ENCODE data around the gene UGDH.
"Not testable (repeated sequence)": the region's sequence is repeated elsewhere in the genome, so short reads cannot be mapped to it uniquely, and the experiment has no call there.

Gene UGDH

DNA sequence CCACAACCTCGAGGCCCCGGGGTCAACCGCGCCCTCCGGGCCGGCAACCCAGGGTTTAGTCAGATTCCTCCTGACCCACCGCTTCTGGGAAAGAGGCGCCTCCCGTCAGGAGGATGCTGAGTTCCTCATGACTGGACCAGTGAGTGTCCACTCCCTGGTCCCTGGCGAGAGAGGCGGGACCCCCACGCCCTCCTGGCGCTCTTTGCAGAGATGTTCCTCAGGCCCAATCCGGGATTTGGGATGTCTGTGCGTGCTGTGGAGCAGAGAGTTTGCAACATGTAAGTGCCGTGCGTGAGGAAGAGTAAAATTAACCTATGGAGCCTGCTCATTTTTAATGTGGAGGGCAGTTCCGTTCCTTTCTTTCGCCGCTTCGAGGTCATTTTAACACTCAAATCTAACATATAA, 824 bp upstream of the UGDH start:
- DNase-seq = no peak

- no peak for DNase-seq
Measured at GRCh38 chr4:39526765-39527295, 409 bp downstream of the UGDH start.

- DNase-seq = no peak
Measured at GRCh38 chr4:39525822-39526690, 1.2 kb downstream of the UGDH start.

- DNase-seq = no peak
Measured at GRCh38 chr4:39524161-39524957, 2.9 kb downstream of the UGDH start.

DNA sequence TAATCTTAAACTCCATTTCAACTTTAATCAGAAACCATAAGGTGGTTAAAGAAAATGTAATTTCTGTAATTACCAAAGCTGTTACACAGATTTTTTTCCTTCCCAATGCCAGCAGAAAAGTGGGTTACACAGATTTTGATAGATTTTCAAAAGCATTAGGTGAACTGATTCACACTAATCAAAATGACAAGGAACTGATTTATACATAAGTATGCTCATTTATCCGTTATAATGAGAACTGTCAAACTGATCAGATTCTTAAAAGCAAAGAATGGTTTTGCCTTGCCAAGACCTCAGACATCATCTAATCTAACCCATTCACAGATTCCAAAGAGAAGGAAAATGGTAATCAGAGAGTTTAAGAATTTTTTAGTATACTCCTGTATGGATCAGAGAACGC, 5.2 kb downstream of the UGDH start:
- DNase-seq = no peak

DNA sequence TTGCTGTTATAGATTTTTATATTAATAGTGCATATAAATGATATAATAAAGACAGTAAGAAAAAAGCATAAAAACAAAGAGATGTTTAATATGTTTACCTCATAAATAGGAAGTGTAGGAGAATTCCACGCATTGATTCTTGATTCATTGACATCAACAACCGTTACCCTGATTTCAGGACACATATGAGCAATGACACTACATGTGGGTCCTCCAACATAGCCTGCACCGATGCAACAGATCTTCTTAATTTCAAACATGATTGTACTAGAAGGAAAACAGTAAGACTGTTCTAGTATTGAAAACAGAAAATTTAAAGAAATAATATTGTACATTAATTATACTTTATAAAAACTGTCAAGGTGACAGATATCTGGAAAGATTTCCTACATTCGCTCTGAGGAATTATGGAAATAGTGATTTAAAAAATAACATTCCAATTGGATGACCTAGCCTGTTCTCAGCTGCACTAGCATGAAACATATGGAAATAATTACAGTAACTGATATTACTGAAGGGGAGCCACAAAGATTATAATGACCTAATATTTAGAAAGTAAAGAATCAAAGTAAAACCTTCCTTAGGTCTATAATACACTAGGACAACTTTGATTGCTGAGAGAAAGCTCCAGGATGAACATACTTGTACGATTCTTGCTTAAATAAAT, 5.9 kb downstream of the UGDH start:
- DNase-seq = peak; percentile 83

DNA sequence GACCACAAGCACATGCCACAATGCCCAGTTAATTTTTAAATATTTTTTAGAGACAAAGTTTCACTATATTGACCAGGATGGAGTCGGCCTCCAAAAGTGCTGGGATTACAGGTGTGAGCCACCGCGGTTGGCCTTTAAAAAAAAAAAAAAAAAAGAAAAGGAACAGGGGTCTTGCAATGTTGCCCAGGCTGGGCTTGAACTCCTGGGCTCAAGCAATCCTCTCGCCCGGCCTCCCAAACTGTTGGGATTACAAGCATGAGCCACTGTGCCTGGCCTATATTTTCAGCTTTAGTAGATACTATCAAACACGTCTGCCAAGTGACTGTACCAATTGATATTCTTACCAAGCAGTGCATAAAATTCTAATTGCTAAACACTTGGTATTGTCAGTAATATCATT, 8.8 kb downstream of the UGDH start:
- no peak for DNase-seq

GRCh38 chr4:39516407-39516966, 10.8 kb downstream of the UGDH start:
- DNase-seq = no peak

DNA sequence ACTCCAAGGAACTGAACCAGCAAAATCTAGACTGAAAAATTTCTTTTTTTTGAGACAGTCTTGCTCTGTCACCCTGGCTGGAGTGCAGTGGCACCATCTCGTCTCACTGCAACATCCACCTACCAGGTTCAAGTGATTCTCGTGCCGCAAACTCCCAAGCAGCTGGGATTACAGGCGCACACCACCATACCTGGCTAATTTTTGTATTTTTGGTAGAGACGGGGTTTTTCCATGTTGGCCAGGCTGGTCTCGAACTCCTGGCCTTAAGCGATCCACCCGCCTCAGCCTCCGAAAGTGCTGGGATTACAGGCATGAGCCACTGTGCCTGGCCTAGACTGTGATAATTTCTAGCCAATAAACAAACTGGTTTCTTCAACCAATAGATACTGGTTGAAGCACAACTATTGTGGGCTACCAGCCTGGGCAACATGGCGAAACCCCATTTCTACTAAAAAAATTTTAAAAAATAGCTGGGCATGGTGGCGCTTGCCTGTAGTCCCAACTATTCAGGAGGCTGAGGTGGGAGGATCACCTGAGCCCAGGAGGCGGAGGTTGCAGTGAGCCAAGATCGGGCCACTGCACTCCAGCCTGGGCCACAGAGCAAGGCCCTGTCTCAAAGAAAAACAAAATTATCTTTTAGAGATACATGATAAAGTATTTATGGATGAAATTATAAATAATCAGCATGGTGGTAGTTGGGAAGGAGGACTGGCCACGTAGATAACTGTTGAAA, 11.4 kb downstream of the UGDH start:
- not testable (repeated sequence) for DNase-seq

DNA sequence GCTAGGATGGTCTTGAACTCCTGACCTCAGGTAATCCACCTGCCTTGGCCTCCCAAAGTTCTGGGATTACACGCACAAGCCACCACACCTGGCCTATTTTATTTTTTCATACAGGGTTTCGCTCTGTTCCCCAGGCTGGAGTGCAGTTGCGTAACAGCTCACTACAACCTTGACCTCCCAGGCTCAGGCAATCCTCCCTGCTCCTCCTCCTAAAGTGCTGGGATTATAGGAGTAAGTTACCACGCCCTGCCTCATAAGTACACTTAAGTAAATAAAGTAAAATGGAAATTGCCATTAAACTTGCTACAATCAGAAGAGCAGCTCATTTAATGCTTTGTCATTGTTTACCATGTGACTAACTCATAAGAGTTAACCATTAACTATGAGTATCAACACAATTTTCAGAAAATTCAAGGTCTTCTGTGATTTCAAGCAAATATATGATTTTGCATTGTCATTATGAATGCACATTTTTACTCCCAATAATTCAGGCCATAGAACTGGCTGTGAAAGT, 12.3 kb downstream of the UGDH start:
- no peak for DNase-seq

GRCh38 chr4:39514266-39514665, 13.0 kb downstream of the UGDH start:
- DNase-seq = not testable (repeated sequence)

DNA sequence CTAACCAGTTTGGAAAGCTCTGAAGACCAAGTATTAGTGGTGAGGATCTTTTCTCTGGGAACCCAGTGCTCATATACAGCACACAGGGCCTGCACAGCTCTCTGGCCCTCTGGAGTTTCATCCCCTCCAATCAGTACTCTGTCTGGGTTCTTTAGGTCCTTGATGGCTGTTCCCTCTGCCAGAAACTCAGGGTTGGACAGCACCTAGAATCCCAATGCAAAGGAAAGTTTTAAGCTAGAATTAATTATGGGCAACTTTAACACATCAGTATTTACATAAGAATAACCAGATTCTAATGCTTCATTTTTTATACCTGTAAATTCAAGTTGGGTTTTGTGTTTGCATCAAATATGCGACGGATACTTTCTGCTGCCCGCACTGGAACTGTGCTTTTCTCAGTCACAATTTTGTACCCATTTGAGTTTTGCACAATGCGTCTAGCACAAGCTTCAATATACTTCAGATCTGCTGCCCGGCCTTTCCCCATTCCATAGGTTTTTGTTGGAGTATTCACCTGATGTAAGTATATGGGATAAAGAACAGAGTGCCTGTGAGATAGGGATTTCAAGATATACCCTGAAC, 16.8 kb downstream of the UGDH start:
- no peak for DNase-seq

GRCh38 chr4:39505581-39505980, 21.7 kb downstream of the UGDH start:
- no peak for DNase-seq

GRCh38 chr4:39504538-39504937, 22.7 kb downstream of the UGDH start:
- no peak for DNase-seq

DNA sequence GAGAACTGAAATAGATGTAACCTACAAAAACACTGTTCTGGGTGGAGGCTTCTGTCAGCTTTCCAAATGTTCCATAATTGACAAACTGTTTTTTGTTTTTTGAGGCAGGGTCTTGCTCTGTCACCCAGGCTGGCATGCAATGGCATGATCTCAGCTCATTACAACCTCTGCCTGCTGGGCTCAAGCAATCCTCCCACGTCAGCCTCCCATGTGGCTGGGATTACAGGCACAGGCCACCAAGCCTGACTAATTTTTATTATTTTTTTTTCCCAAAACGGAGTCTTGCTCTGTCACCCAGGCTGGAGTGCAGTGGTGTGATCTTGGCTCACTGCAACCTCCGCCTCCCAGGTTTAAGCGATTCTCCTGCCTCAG, 24.6 kb downstream of the UGDH start:
- peak; percentile 91 for DNase-seq

DNA sequence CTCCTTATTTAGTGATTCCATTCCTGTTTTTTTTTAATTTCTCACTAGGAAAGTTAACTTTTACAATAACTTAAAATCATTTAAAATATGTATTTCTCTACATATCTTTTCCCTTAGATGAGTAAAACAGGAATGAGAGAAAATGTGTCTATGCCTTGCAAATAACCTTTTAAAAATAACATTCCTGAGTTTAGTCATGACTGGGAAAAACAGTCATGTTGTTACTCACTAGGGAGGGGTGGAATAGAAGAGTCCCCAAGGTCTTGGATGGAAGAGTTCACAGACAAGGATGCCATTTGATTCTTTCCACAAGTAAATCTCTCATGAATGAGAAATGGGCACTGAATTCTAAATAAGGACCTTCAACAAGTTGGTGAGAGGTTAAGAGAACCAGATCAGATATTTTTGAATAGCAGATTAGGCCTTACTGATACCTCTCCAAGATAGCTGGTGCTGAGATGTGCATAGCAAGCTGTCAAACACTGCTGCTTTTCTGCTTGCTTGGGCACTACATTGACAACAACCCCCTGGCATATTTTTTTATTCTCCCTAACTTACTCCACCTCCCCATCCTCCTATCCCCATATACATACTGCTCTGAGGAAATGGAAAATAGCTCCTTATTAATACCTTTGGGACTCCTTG, 25.1 kb downstream of the UGDH start:
- DNase-seq = peak; percentile 97

GRCh38 chr4:39498727-39499020, 28.6 kb downstream of the UGDH start:
- DNase-seq = peak; percentile 34

GRCh38 chr4:39497909-39498726, 29.1 kb downstream of the UGDH start:
- DNase-seq = peak; percentile 27

- peak; percentile 30 for DNase-seq
Measured at GRCh38 chr4:39495446-39496213, 31.6 kb downstream of the UGDH start.
